Calu3 (cell line): Measurements from ENCODE around the gene VAMP5. TPM values are rescaled to one million over a fixed set of nuclear protein-coding genes. Genes with fewer than 3 reads are reported as not detected.
"Not testable (repeated sequence)": the region's sequence is repeated elsewhere in the genome, so short reads cannot be mapped to it uniquely, and the experiment has no call there.

ENCODE experiments used
- BruUV-seq: library from RNA; stranded (reverse); fragments of 400-500 nt; replicated peaks from 2 replicates; lab custom pipeline; 2021; lab: Mats Ljungman, UMichigan
- CTCF ChIA-PET: fragments of 300-600 bp; sonication (Branson Sonifier 250); formaldehyde crosslinking; loops from one replicate; lab custom pipeline; 2022; ENCODE audit warnings: antibody characterized with exemption; lab: Charles Lee
- DNase-seq: peaks from one replicate; pipeline ENCODE4 v3.0.0; 2022
- H3K27ac Mint-ChIP-seq: one replicate; pipeline ENCODE4 v1.8.0; 2022; ENCODE audit warnings: mixed read lengths; ENCODE audit not compliant: unreplicated experiment
- H3K27me3 Mint-ChIP-seq: one replicate; pipeline ENCODE4 v1.8.0; 2022; ENCODE audit warnings: mixed read lengths; ENCODE audit not compliant: unreplicated experiment
- H3K36me3 Mint-ChIP-seq: one replicate; pipeline ENCODE4 v1.8.0; 2022; ENCODE audit warnings: mild to moderate bottlenecking, moderate library complexity, mixed read lengths; ENCODE audit not compliant: insufficient read depth, unreplicated experiment
- H3K4me1 Mint-ChIP-seq: one replicate; pipeline ENCODE4 v1.8.0; 2022; ENCODE audit warnings: mild to moderate bottlenecking, low read depth, mixed read lengths; ENCODE audit not compliant: unreplicated experiment
- H3K4me3 Mint-ChIP-seq: one replicate; pipeline ENCODE4 v1.8.0; 2022; ENCODE audit warnings: mild to moderate bottlenecking, low read depth, moderate library complexity, mixed read lengths; ENCODE audit not compliant: unreplicated experiment
- H3K9me3 Mint-ChIP-seq: one replicate; pipeline ENCODE4 v1.8.0; 2022; ENCODE audit warnings: low read depth, mixed read lengths; ENCODE audit not compliant: unreplicated experiment
- intact Hi-C: fragments of 100-400 bp; cut with micrococcal nuclease; formaldehyde crosslinking; loops from one replicate; pipeline ENCODE4 v1.10.0; 2022; ENCODE audit not compliant: unreplicated experiment
- total RNA-seq: library from RNA; stranded (reverse); gene quantifications from 2 replicates; pipeline ENCODE4 v1.2.3, GENCODE V29; 2022
- TF ChIP-seq, protein P1 (sequence below): fragments of 200-600 bp; IDR thresholded peaks from one replicate; pipeline ENCODE4 v1.8.0; 2022; ENCODE audit warnings: antibody characterized with exemption; ENCODE audit not compliant: unreplicated experiment

VAMP5 gene
- total RNA-seq, 1 experiment from 2014 or later: 10.0 TPM

DNA sequence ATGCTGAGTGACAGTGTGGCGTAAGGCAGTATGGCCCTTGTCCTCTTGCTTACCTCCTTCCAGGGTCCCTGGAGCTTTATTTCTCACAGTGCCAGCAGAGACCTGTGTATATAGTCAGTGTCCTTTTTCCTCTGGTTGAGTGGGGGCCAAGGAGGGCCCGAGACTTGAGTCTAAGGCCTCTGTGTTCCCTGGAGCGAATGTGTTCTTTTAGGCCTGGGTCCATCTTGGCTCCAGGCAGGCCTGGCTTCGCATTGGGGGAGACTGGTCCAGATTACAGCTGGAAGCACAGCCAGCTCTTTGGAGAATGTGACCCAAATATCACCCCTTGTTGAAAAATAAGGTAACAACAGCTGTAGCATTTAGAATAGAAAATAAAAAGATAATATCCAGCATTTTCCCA lies 5.0 kb downstream of the VAMP5 start:
- Mint-ChIP-seq H3K36me3 (peaks cover 1% of the 10 kb centered on the region), H3K4me3 (no peak overlapping the region), H3K27me3 (no peaks in the 10 kb centered on the region), H3K4me1 (peaks cover 32% of the 10 kb centered on the region), H3K27ac (no peak overlapping the region), H3K9me3 (no peaks in the 10 kb centered on the region)
- CTCF ChIA-PET: no interaction called here
- BruUV-seq: no TSS peak
- no peak for DNase-seq
- TF ChIP-seq, protein P1, sequence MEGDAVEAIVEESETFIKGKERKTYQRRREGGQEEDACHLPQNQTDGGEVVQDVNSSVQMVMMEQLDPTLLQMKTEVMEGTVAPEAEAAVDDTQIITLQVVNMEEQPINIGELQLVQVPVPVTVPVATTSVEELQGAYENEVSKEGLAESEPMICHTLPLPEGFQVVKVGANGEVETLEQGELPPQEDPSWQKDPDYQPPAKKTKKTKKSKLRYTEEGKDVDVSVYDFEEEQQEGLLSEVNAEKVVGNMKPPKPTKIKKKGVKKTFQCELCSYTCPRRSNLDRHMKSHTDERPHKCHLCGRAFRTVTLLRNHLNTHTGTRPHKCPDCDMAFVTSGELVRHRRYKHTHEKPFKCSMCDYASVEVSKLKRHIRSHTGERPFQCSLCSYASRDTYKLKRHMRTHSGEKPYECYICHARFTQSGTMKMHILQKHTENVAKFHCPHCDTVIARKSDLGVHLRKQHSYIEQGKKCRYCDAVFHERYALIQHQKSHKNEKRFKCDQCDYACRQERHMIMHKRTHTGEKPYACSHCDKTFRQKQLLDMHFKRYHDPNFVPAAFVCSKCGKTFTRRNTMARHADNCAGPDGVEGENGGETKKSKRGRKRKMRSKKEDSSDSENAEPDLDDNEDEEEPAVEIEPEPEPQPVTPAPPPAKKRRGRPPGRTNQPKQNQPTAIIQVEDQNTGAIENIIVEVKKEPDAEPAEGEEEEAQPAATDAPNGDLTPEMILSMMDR: no peak
- intact Hi-C loops: no loop called here

DNA sequence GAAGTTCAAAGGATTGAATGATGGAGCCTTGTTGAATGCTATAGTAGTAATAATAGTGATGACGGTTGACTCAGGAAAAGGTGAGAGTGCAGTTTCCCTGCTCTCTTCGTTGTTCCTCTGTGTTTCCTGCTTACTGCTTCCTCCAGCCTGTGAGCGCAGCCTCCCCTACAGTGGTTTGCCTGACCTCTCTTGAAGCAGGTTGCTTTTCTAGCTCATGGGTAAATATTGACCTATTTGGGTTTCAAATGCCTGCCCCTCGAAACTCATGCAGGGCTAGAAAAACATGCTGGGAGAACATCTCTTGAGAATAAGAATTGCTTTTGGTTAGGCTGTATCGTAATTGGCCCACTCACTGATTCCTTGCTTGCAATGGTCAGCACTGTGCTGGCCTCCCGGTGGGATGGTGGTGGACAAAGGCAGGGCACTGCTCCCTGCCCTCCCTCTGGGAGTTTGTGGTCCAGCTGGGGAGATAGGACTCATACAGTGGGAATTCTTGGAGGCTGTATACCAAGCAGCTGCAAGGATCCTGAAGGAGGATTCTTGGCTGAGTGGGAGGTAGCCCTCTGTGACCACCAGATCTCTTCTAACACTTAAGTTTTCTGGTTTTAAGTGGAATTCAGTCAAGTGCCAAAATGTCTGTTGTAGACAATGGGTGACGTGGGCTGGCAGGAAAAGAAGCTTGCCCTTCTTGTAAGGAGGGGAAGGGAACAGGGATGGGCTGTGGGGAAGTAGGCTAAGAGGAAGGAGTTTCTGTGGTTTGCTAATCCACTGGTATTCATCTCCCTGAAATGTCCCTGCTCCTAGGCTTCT lies 6.0 kb downstream of the VAMP5 start:
- Mint-ChIP-seq H3K27ac (no peak overlapping the region), H3K36me3 (peaks cover 11% of the 10 kb centered on the region), H3K27me3 (no peaks in the 10 kb centered on the region), H3K4me3 (no peak overlapping the region), H3K4me1 (peaks cover 27% of the 10 kb centered on the region), H3K9me3 (no peaks in the 10 kb centered on the region)
- DNase-seq: no peak
- intact Hi-C loops: no loop called here
- TF ChIP-seq, protein P1: no peak
- BruUV-seq: no TSS peak
- CTCF ChIA-PET: no interaction called here

DNA sequence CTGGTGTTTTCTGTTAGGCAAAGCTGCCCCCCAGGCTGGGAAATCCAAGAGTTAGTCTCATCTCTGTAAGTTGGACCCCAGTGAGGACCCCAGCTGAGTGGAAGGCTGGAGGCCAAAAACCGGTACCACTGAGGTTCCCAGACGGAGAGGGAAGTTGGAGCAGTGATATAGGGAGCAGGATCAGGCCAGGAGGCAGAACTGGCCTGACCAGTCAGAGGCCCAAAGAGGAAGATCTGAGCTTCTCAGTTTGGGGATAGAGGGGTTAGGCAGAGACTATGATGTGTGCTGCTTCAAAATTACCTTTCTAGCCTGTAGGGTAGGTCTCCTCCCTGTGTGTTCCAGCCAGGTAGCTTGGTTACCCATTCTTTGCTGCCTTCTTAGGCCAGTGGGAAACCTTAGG lies 6.7 kb downstream of the VAMP5 start:
- BruUV-seq: no TSS peak
- Mint-ChIP-seq H3K27me3 (no peaks in the 10 kb centered on the region), H3K9me3 (no peaks in the 10 kb centered on the region), H3K27ac (no peak overlapping the region), H3K36me3 (peaks cover 19% of the 10 kb centered on the region), H3K4me1 (peaks cover 20% of the 10 kb centered on the region), H3K4me3 (no peak overlapping the region)
- TF ChIP-seq, protein P1: no peak
- no peak for DNase-seq
- CTCF ChIA-PET: interaction anchor here (0.6 kb wide), 1 partner anchor 272 kb away, joined by 3 read pairs; no protein-coding TSS in a partner anchor
- intact Hi-C loops: no loop called here

DNA sequence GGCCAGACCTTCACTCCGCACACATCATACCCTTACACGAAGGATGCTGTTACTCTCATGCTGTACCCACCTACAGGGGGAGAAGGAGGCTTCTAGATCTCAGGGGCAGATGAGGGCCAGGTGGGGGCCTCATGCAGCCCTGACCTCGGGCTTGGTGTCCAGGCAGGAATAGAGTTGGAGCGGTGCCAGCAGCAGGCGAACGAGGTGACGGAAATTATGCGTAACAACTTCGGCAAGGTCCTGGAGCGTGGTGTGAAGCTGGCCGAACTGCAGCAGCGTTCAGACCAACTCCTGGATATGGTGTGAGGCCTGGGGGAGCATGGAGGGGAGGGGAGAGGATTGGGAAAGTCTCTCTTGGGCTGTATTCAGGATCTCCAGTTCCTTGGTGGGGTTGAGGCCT lies 7.3 kb downstream of the VAMP5 start:
- intact Hi-C loops: no loop called here
- Mint-ChIP-seq H3K4me3 (no peak overlapping the region), H3K9me3 (no peaks in the 10 kb centered on the region), H3K4me1 (peaks cover 18% of the 10 kb centered on the region), H3K27me3 (no peaks in the 10 kb centered on the region), H3K27ac (no peak overlapping the region), H3K36me3 (peaks cover 24% of the 10 kb centered on the region)
- CTCF ChIA-PET: interaction anchor here (0.6 kb wide), 1 partner anchor 273 kb away, joined by 3 read pairs; no protein-coding TSS in a partner anchor
- TF ChIP-seq, protein P1: no peak
- DNase-seq: no peak
- no TSS peak for BruUV-seq

DNA sequence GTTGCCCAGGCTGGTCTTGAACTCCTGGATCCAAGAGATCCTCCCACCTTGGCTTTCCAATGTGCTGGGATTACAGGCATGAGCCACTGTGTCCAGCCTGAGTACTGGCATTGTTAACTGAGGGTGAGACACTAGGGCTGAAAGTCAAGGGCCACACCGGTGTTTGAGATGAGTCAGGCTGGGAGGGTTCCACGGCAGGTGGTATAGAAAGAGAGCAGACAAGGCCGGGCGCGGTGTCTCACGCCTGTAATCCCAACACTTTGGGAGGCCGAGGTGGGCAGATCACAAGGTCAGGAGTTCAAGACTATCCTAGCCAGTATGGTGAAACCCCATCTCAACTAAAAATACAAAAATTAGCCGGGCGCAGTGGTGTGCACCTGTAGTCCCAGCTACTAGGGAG lies 8.1 kb downstream of the VAMP5 start:
- peaks cover 31% of the 10 kb centered on the region for H3K36me3 Mint-ChIP-seq
- peaks cover 18% of the 10 kb centered on the region for H3K4me1 Mint-ChIP-seq
- H3K27ac Mint-ChIP-seq, intact Hi-C loops, DNase-seq, H3K9me3 Mint-ChIP-seq, H3K4me3 Mint-ChIP-seq, BruUV-seq, CTCF ChIA-PET, H3K27me3 Mint-ChIP-seq: not testable (repeated sequence)
